GM21786 (cell line): ENCODE measurements around the gene SUSD6.
"Not testable (repeated sequence)": the region's sequence is repeated elsewhere in the genome, so short reads cannot be mapped to it uniquely, and the experiment has no call there.

Experiments
- ATAC-seq: cut with Tn5 transposase; IDR thresholded peaks from one replicate; pipeline ENCODE4 v1.9.1; 2021; ENCODE audit not compliant: unreplicated experiment

The SUSD6 gene

GRCh38 chr14:69711065-69711464, 99.7 kb downstream of the SUSD6 start:
- ATAC-seq: no peak

- no peak for ATAC-seq
Measured at GRCh38 chr14:69711477-69711876, 100.1 kb downstream of the SUSD6 start.

- no peak for ATAC-seq
Measured at GRCh38 chr14:69711881-69712560, 100.6 kb downstream of the SUSD6 start.

- ATAC-seq: no peak
Measured at GRCh38 chr14:69712599-69713088, 101.2 kb downstream of the SUSD6 start.

GRCh38 chr14:69713209-69713781, 101.9 kb downstream of the SUSD6 start:
- no peak for ATAC-seq

- ATAC-seq: no peak
Measured at GRCh38 chr14:69713993-69714679, 102.7 kb downstream of the SUSD6 start.

- no peak for ATAC-seq
Measured at GRCh38 chr14:69715725-69716477, 104.5 kb downstream of the SUSD6 start.

GRCh38 chr14:69716478-69717187, 105.2 kb downstream of the SUSD6 start:
- ATAC-seq: no peak

- ATAC-seq: not testable (repeated sequence)
Measured at GRCh38 chr14:69718614-69719013, 107.2 kb downstream of the SUSD6 start.

- no peak for ATAC-seq
Measured at GRCh38 chr14:69719501-69719951, 108.1 kb downstream of the SUSD6 start.

- ATAC-seq: no peak
Measured at GRCh38 chr14:69720912-69721311, 109.5 kb downstream of the SUSD6 start.

GRCh38 chr14:69726761-69727511, 115.5 kb downstream of the SUSD6 start:
- peak; percentile 88 for ATAC-seq

GRCh38 chr14:69727860-69728259, 116.5 kb downstream of the SUSD6 start:
- no peak for ATAC-seq

GRCh38 chr14:69731919-69732598, 120.7 kb downstream of the SUSD6 start:
- ATAC-seq: not testable (repeated sequence)

- ATAC-seq: not testable (repeated sequence)
Measured at GRCh38 chr14:69736405-69736804, 125.0 kb downstream of the SUSD6 start.

- ATAC-seq: no peak
Measured at GRCh38 chr14:69741055-69741454, 129.7 kb downstream of the SUSD6 start.

- peak; percentile 47 for ATAC-seq
Measured at GRCh38 chr14:69749956-69750355, 138.6 kb downstream of the SUSD6 start.

GRCh38 chr14:69750495-69750894, 139.1 kb downstream of the SUSD6 start:
- ATAC-seq: no peak

GRCh38 chr14:69752773-69753172, 141.4 kb downstream of the SUSD6 start:
- ATAC-seq: no peak
